GM19193 (cell line): ENCODE measurements around the gene INHA.

ENCODE experiments used
- POLR2A ChIP-seq: IDR thresholded peaks from 4 replicates; pipeline ENCODE4 v1.6.1; 2011; ENCODE audit not compliant: insufficient read depth, insufficient read length; ENCODE audit errors: extremely low read depth

INHA gene

GRCh38 chr2:219571311-219572236, 536 bp upstream of the INHA start, which contains the start of gene OBSL1:
TSS of gene OBSL1 (minus strand) at chr2:219571539. CDS start at chr2:219571232, 307 bp downstream.
- no peak for TF ChIP-seq POLR2A

- no peak for TF ChIP-seq POLR2A
Observed at GRCh38 chr2:219573166-219573565, 1.1 kb downstream of the INHA start.

GRCh38 chr2:219574484-219575311, 2.6 kb downstream of the INHA start:
- no peak for TF ChIP-seq POLR2A

GRCh38 chr2:219575566-219576504, 3.7 kb downstream of the INHA start:
- TF ChIP-seq POLR2A = no peak

GRCh38 chr2:219576505-219577388, 4.6 kb downstream of the INHA start:
- TF ChIP-seq POLR2A = no peak

GRCh38 chr2:219578811-219579613, 6.9 kb downstream of the INHA start:
- no peak for TF ChIP-seq POLR2A

- TF ChIP-seq POLR2A = no peak
Observed at GRCh38 chr2:219581346-219581745, 9.2 kb downstream of the INHA start.

GRCh38 chr2:219591091-219591490, 19.0 kb downstream of the INHA start:
- TF ChIP-seq POLR2A = no peak

- TF ChIP-seq POLR2A = no peak
Observed at GRCh38 chr2:219592736-219593135, 20.6 kb downstream of the INHA start.

- TF ChIP-seq POLR2A = no peak
Observed at GRCh38 chr2:219593154-219593553, 21.0 kb downstream of the INHA start.

GRCh38 chr2:219595256-219595655, 23.1 kb downstream of the INHA start:
- no peak for TF ChIP-seq POLR2A

- no peak for TF ChIP-seq POLR2A
Observed at GRCh38 chr2:219596954-219597551, 24.9 kb downstream of the INHA start.
